ENCODE data around the gene ORAI2.

DNA sequence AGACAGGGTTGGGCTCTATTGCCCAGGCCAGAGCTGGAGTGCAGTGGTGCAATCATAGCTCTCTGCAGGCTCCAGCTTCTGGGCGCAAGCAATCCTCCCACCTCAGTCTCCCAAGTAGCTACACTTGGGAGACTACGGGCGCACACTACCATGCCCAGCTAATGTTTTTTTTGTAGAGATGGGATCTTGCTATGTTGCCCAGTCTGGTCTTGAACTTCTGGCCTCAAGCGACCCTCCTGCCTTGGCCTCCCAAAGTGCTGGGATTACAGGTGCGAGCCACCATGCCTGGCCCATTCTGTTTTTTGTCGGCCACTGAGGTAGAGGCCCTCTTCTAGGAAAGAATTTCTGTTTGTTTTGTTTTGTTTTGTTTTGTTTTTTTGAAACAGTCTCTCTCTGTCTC, 19.1 kb downstream of the ORAI2 start:
- TF ChIP-seq, protein P1, sequence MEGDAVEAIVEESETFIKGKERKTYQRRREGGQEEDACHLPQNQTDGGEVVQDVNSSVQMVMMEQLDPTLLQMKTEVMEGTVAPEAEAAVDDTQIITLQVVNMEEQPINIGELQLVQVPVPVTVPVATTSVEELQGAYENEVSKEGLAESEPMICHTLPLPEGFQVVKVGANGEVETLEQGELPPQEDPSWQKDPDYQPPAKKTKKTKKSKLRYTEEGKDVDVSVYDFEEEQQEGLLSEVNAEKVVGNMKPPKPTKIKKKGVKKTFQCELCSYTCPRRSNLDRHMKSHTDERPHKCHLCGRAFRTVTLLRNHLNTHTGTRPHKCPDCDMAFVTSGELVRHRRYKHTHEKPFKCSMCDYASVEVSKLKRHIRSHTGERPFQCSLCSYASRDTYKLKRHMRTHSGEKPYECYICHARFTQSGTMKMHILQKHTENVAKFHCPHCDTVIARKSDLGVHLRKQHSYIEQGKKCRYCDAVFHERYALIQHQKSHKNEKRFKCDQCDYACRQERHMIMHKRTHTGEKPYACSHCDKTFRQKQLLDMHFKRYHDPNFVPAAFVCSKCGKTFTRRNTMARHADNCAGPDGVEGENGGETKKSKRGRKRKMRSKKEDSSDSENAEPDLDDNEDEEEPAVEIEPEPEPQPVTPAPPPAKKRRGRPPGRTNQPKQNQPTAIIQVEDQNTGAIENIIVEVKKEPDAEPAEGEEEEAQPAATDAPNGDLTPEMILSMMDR (IDR thresholded peaks at IDR 0.05; ENCODE audit: insufficient read depth, low read length), result no peak
- no peak for TF ChIP-seq POLR2AphosphoS5 (IDR thresholded peaks at IDR 0.05; ENCODE audit: low read depth)
- TF ChIP-seq, protein P2, sequence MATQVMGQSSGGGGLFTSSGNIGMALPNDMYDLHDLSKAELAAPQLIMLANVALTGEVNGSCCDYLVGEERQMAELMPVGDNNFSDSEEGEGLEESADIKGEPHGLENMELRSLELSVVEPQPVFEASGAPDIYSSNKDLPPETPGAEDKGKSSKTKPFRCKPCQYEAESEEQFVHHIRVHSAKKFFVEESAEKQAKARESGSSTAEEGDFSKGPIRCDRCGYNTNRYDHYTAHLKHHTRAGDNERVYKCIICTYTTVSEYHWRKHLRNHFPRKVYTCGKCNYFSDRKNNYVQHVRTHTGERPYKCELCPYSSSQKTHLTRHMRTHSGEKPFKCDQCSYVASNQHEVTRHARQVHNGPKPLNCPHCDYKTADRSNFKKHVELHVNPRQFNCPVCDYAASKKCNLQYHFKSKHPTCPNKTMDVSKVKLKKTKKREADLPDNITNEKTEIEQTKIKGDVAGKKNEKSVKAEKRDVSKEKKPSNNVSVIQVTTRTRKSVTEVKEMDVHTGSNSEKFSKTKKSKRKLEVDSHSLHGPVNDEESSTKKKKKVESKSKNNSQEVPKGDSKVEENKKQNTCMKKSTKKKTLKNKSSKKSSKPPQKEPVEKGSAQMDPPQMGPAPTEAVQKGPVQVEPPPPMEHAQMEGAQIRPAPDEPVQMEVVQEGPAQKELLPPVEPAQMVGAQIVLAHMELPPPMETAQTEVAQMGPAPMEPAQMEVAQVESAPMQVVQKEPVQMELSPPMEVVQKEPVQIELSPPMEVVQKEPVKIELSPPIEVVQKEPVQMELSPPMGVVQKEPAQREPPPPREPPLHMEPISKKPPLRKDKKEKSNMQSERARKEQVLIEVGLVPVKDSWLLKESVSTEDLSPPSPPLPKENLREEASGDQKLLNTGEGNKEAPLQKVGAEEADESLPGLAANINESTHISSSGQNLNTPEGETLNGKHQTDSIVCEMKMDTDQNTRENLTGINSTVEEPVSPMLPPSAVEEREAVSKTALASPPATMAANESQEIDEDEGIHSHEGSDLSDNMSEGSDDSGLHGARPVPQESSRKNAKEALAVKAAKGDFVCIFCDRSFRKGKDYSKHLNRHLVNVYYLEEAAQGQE (IDR thresholded peaks at IDR 0.05; ENCODE audit: insufficient replicate concordance, low read depth), result no peak
- no peak for TF ChIP-seq SPI1 (IDR thresholded peaks at IDR 0.05; ENCODE audit: borderline replicate concordance, low read depth)
